HCT116 (cell line): ENCODE measurements around the gene FKBP15. TPM values are rescaled to one million over a fixed set of nuclear protein-coding genes. Genes with fewer than 3 reads are reported as not detected.

Experiments
- ATAC-seq: fragments of 200-7000 bp; cut with Tn5 transposase; 2 replicates; pipeline ENCODE4 v1.9.1; 2020; ENCODE audit warnings: mild to moderate bottlenecking, moderate library complexity
- BruUV-seq: library from RNA; stranded (reverse); fragments of 400-500 nt; replicated peaks from 2 replicates; lab custom pipeline; 2021; lab: Mats Ljungman, UMichigan
- CTCF ChIA-PET: fragments of 300-600 bp; sonication (Branson Sonifier 250); formaldehyde crosslinking; loops from one replicate; lab custom pipeline; 2021; ENCODE audit warnings: antibody characterized with exemption; lab: Charles Lee
- POLR2A ChIA-PET: fragments of 300-600, 350-600 bp; sonication (Branson Sonifier 250); formaldehyde crosslinking; loops from one replicate; lab custom pipeline; 2021; ENCODE audit warnings: antibody characterized with exemption; lab: Charles Lee
- RAD21 ChIA-PET, 2 experiments: fragments of 300-600 bp; sonication (Branson Sonifier 250); formaldehyde crosslinking; loops; one replicate each; lab custom pipeline; 2023; ENCODE audit warnings: low total read pairs in 2 of 2; ENCODE audit not compliant: uncharacterized antibody in 2 of 2, unreplicated experiment in 2 of 2, low non-redundant PET in 1 of 2; lab: Charles Lee
- DNase-seq: peaks from one replicate; pipeline ENCODE4 v3.0.0-alpha.2; 2010; ENCODE audit warnings: low read depth, low spot score
- H2AFZ ChIP-seq: fragments of 200-600 bp; shearing (Covaris generic), sonication (generic); 2 replicates; pipeline ENCODE4 v1.6.1; 2017; ENCODE audit warnings: low read depth, mixed run types, mixed read lengths, antibody characterized with exemption, low read length; ENCODE audit not compliant: poor library complexity, severe bottlenecking
- H3K27ac ChIP-seq: 2 replicates; pipeline ENCODE4 v1.5.1; 2012; ENCODE audit warnings: low read depth, low read length
- H3K27me3 ChIP-seq: fragments of 200-600 bp; sonication (generic); 2 replicates; pipeline ENCODE4 v1.6.1; 2016; ENCODE audit warnings: mixed run types, low read length, mixed read lengths; ENCODE audit not compliant: insufficient read depth
- H3K36me3 ChIP-seq, 2 experiments: fragments of 200-500 bp in 1 of 2; fragments of 200-600 bp in 1 of 2; sonication (Bioruptor generic) in 1 of 2; sonication (generic) in 1 of 2; 2 replicates each; pipeline versions ENCODE4 v1.5.1 to v1.6.1; 2014 to 2016; ENCODE audit warnings: low read length in 2 of 2, inconsistent platforms in 1 of 2, mixed read lengths in 1 of 2, mixed run types in 1 of 2; ENCODE audit not compliant: insufficient read depth in 2 of 2, control insufficient read depth in 1 of 2
- H3K4me1 ChIP-seq, 2 experiments: fragments of 200-600 bp in 1 of 2; sonication (generic) in 1 of 2; 2 replicates each; pipeline versions ENCODE4 v1.5.1 to v1.6.1; 2012 to 2017; ENCODE audit warnings: low read length in 2 of 2, inconsistent platforms in 1 of 2, mild to moderate bottlenecking in 1 of 2, mixed read lengths in 1 of 2, mixed run types in 1 of 2, moderate library complexity in 1 of 2; ENCODE audit not compliant: insufficient read depth in 2 of 2, control insufficient read depth in 1 of 2
- H3K4me2 ChIP-seq: fragments of 200-600 bp; sonication (generic); 2 replicates; pipeline ENCODE4 v1.6.1; 2017; ENCODE audit warnings: mixed run types, low read length, mixed read lengths
- H3K4me3 ChIP-seq, 2 experiments: fragments of 200-600 bp in 1 of 2; sonication (generic) in 1 of 2; replicated peaks in 1 of 2; 2 replicates each; pipeline ENCODE4 v1.5.1; 2011 to 2016; ENCODE audit warnings: low read length in 2 of 2, control low read depth in 1 of 2, low read depth in 1 of 2, mild to moderate bottlenecking in 1 of 2, mixed read lengths in 1 of 2, mixed run types in 1 of 2
- H3K79me2 ChIP-seq: fragments of 200-600 bp; sonication (generic); 2 replicates; pipeline ENCODE4 v1.6.1; 2017; ENCODE audit warnings: mild to moderate bottlenecking, mixed run types, low read length, moderate library complexity, mixed read lengths; ENCODE audit not compliant: insufficient read depth
- H3K9ac ChIP-seq: fragments of 200-600 bp; sonication (generic); 2 replicates; pipeline ENCODE4 v1.6.1; 2016; ENCODE audit warnings: low read length, mixed read lengths
- H3K9me2 ChIP-seq: fragments of 200-600 bp; sonication (generic), shearing (Covaris generic); 2 replicates; pipeline ENCODE4 v1.6.1; 2017; ENCODE audit warnings: mixed run types, mild to moderate bottlenecking, moderate library complexity; ENCODE audit not compliant: insufficient read depth
- H3K9me3 ChIP-seq, 2 experiments: fragments of 200-500 bp in 1 of 2; fragments of 200-600 bp in 1 of 2; sonication (Bioruptor generic) in 1 of 2; sonication (generic) in 1 of 2; 2 replicates each; pipeline ENCODE4 v1.6.1; 2014 to 2017; ENCODE audit warnings: low read length in 2 of 2, mixed read lengths in 2 of 2, inconsistent platforms in 1 of 2, low read depth in 1 of 2, mild to moderate bottlenecking in 1 of 2, mixed run types in 1 of 2, moderate library complexity in 1 of 2; ENCODE audit not compliant: control insufficient read depth in 1 of 2, insufficient read depth in 1 of 2
- H4K20me1 ChIP-seq: fragments of 200-600 bp; sonication (generic), shearing (Covaris generic); 2 replicates; pipeline ENCODE4 v1.6.1; 2017; ENCODE audit warnings: mixed run types, mild to moderate bottlenecking, moderate library complexity; ENCODE audit not compliant: insufficient read depth
- ATF3 ChIP-seq: IDR thresholded peaks from 2 replicates; pipeline ENCODE4 v1.6.1; 2012
- CBX3 ChIP-seq: IDR thresholded peaks from 2 replicates; pipeline ENCODE4 v1.6.1; 2012; ENCODE audit warnings: low read depth
- CTCF ChIP-seq, 3 experiments: fragments of 200-600 bp in 1 of 3; sonication (generic) in 1 of 3; IDR thresholded peaks in 2 of 3; conservative IDR thresholded peaks in 1 of 3; 2 replicates each; pipeline ENCODE4 v1.5.1; 2012 to 2017; ENCODE audit warnings: low read depth in 2 of 3, low read length in 2 of 3, antibody characterized with exemption in 1 of 3, borderline replicate concordance in 1 of 3, control low read depth in 1 of 3, mild to moderate bottlenecking in 1 of 3, mixed read lengths in 1 of 3, mixed run types in 1 of 3, moderate library complexity in 1 of 3; ENCODE audit not compliant: insufficient read depth in 1 of 3
- EGR1 ChIP-seq: IDR thresholded peaks from 2 replicates; pipeline ENCODE4 v1.6.1; 2012; ENCODE audit warnings: low read depth
- ELF1 ChIP-seq: IDR thresholded peaks from 2 replicates; pipeline ENCODE4 v1.6.1; 2012; ENCODE audit warnings: low read depth, borderline replicate concordance
- EZH2 ChIP-seq: fragments of 200-600 bp; sonication (generic); IDR thresholded peaks from 2 replicates; pipeline ENCODE4 v1.6.1; 2017; ENCODE audit warnings: antibody characterized with exemption, mixed run types
- EZH2phosphoT487 ChIP-seq: fragments of 200-600 bp; IDR thresholded peaks from 2 replicates; pipeline ENCODE4 v1.6.1; 2018; ENCODE audit warnings: antibody characterized with exemption, borderline replicate concordance
- FOSL1 ChIP-seq: IDR thresholded peaks from 2 replicates; pipeline ENCODE4 v1.6.1; 2012; ENCODE audit warnings: low read depth
- JUND ChIP-seq: IDR thresholded peaks from 2 replicates; pipeline ENCODE4 v1.6.1; 2012
- POLR2A ChIP-seq: IDR thresholded peaks from 2 replicates; pipeline ENCODE4 v1.7.0; 2011; ENCODE audit warnings: borderline replicate concordance; ENCODE audit not compliant: insufficient read depth, insufficient read length; ENCODE audit errors: extremely low read depth
- RAD21 ChIP-seq: IDR thresholded peaks from 2 replicates; pipeline ENCODE4 v1.6.1; 2012; ENCODE audit warnings: low read depth, mild to moderate bottlenecking
- SIN3A ChIP-seq: IDR thresholded peaks from 2 replicates; pipeline ENCODE4 v1.6.1; 2012; ENCODE audit warnings: low read depth
- SP1 ChIP-seq: IDR thresholded peaks from 2 replicates; pipeline ENCODE4 v1.6.1; 2012; ENCODE audit warnings: low read depth
- SRF ChIP-seq: IDR thresholded peaks from 2 replicates; pipeline ENCODE4 v1.6.1; 2012; ENCODE audit warnings: low read depth
- TCF7L2 ChIP-seq: IDR thresholded peaks from 2 replicates; pipeline ENCODE4 v1.7.0; 2011; ENCODE audit warnings: borderline replicate concordance, inconsistent platforms; ENCODE audit not compliant: insufficient read depth, insufficient read length; ENCODE audit errors: extremely low read depth
- YY1 ChIP-seq: IDR thresholded peaks from 2 replicates; pipeline ENCODE4 v1.6.1; 2011; ENCODE audit warnings: low read length, low read depth, moderate library complexity, mild to moderate bottlenecking; ENCODE audit not compliant: insufficient replicate concordance; ENCODE audit errors: extremely low read depth
- ZBTB33 ChIP-seq: IDR thresholded peaks from 2 replicates; pipeline ENCODE4 v1.6.1; 2011; ENCODE audit warnings: mild to moderate bottlenecking, low read length, moderate library complexity; ENCODE audit not compliant: insufficient replicate concordance; ENCODE audit errors: extremely low read depth
- ZNF274 ChIP-seq: fragments of 200-500 bp; sonication (Bioruptor generic); IDR thresholded peaks from 2 replicates; pipeline ENCODE4 v1.6.1; 2014; ENCODE audit warnings: mild to moderate bottlenecking, low read depth, low read length, inconsistent platforms
- intact Hi-C: fragments of 100-400 bp; cut with micrococcal nuclease; formaldehyde crosslinking; loops from 2 replicates; pipeline ENCODE4 v1.10.0; 2022
- total RNA-seq: library from RNA; stranded (reverse); gene quantifications from one replicate; pipeline ENCODE4 v1.2.1, GENCODE V29; 2021; ENCODE audit not compliant: unreplicated experiment

FKBP15 gene
- total RNA-seq, 1 experiment from 2014 or later = 13.8 TPM

- DNase-seq = no peak
- H3K9ac ChIP-seq = no peak overlapping the region
- intact Hi-C loops = no loop called here
- no peaks in the 10 kb centered on the region for H3K27me3 ChIP-seq
- no peaks in the 10 kb centered on the region for H3K4me1 ChIP-seq
- no peak for TF ChIP-seq EGR1
- TF ChIP-seq ZBTB33 = no peak
- no peak for TF ChIP-seq CTCF (IDR thresholded peaks at IDR 0.05 in 2 of 3, conservative IDR thresholded peaks at IDR 0.05 in 1 of 3; ENCODE audit: borderline replicate concordance in 1 of 3, insufficient read depth in 1 of 3, low read depth in 2 of 3, low read length in 2 of 3)
- TF ChIP-seq POLR2A = no peak
- no peak for TF ChIP-seq TCF7L2
- TF ChIP-seq EZH2 = no peak
- no peak for TF ChIP-seq YY1
- TF ChIP-seq CBX3 = no peak
- no peak for TF ChIP-seq SIN3A
- no peak for TF ChIP-seq ELF1
- TF ChIP-seq FOSL1 = no peak
- no peak for TF ChIP-seq SP1
- TF ChIP-seq RAD21 = no peak
- no peak for TF ChIP-seq ZNF274
- TF ChIP-seq ATF3 = no peak
- no peak for TF ChIP-seq SRF
- TF ChIP-seq EZH2phosphoT487 = no peak
- no peak for TF ChIP-seq JUND
- CTCF ChIA-PET = no interaction called here
- no peak overlapping the region for H3K4me3 ChIP-seq
- H4K20me1 ChIP-seq = no peaks in the 10 kb centered on the region
- no peaks in the 10 kb centered on the region for H3K79me2 ChIP-seq
- H3K36me3 ChIP-seq = peaks cover 23 to 32% of the 10 kb centered on the region in 2 experiments
- ATAC-seq = no peak
- H3K4me2 ChIP-seq = no peak overlapping the region
- no peaks in the 10 kb centered on the region for H3K9me2 ChIP-seq
- no TSS peak for BruUV-seq
- RAD21 ChIA-PET = no interaction called here
- no peak overlapping the region for H3K27ac ChIP-seq
- no peak overlapping the region for H2AFZ ChIP-seq
- no peaks in the 10 kb centered on the region for H3K9me3 ChIP-seq
- POLR2A ChIA-PET = no interaction called here
These were observed 43.0 kb downstream of the FKBP15 start for GRCh38 chr9:113178087-113178486.
